Endothelial cell of umbilical vein (primary cell): Measurements from ENCODE around the gene AKNA. TPM values are rescaled to one million over a fixed set of nuclear protein-coding genes. Genes with fewer than 3 reads are reported as not detected.

Experiments
- BruUV-seq: library from RNA; stranded (reverse); fragments of 400-500 nt; replicated peaks from 2 replicates; lab custom pipeline; 2021; lab: Mats Ljungman, UMichigan
- CTCF ChIA-PET: fragments of 300-600, 350-600 bp; sonication (Branson Sonifier 250); formaldehyde crosslinking; loops from one replicate; lab custom pipeline; 2021; ENCODE audit warnings: antibody characterized with exemption, inconsistent platforms; lab: Charles Lee
- POLR2A ChIA-PET: fragments of 300-600, 350-600 bp; sonication (Branson Sonifier 250); formaldehyde crosslinking; loops from one replicate; lab custom pipeline; 2021; ENCODE audit warnings: antibody characterized with exemption, inconsistent platforms; lab: Charles Lee
- DNase-seq: peaks from one replicate; pipeline ENCODE4 v3.0.0-alpha.2; 2011; ENCODE audit warnings: low read depth, low spot score
- FAIRE-seq: peaks from 2 replicates; lab custom pipeline; 2011; peaks lifted over from hg19 to GRCh38; lab: Jason Lieb, UNC
- H2AFZ ChIP-seq: 2 replicates; pipeline ENCODE4 v1.6.0; 2012; ENCODE audit warnings: low read depth, low read length, control low read depth, inconsistent platforms
- H3K27ac ChIP-seq: 2 replicates; pipeline ENCODE4 v1.5.1; 2011; ENCODE audit warnings: low read depth, mild to moderate bottlenecking, control low read depth, low read length, moderate library complexity; ENCODE audit not compliant: insufficient read depth
- H3K27me3 ChIP-seq, 2 experiments: 2 replicates each; pipeline versions ENCODE4 v1.6.0 to v1.6.1; 2011; ENCODE audit warnings: low read length in 2 of 2, mixed read lengths in 1 of 2; ENCODE audit not compliant: control insufficient read depth in 2 of 2, insufficient read depth in 2 of 2
- H3K36me3 ChIP-seq, 2 experiments: 2 replicates in 1 of 2; 3 replicates in 1 of 2; pipeline ENCODE4 v1.5.1; 2011; ENCODE audit warnings: low read length in 2 of 2, mild to moderate bottlenecking in 1 of 2, moderate library complexity in 1 of 2; ENCODE audit not compliant: control insufficient read depth in 2 of 2, insufficient read depth in 2 of 2; ENCODE audit errors: extremely low read depth in 1 of 2
- H3K4me1 ChIP-seq: 3 replicates; pipeline ENCODE4 v1.5.1; 2011; ENCODE audit warnings: mild to moderate bottlenecking, low read length; ENCODE audit not compliant: control insufficient read depth, insufficient read depth; ENCODE audit errors: extremely low read depth
- H3K4me2 ChIP-seq: 2 replicates; pipeline ENCODE4 v1.6.1; 2011; ENCODE audit warnings: low read length, control low read depth, mixed read lengths; ENCODE audit not compliant: insufficient read depth
- H3K4me3 ChIP-seq, 3 experiments: fragments of 200-600 bp in 1 of 3; sonication (generic), shearing (Covaris generic) in 1 of 3; replicated peaks in 1 of 3; 2 replicates each; pipeline ENCODE4 v1.5.1; 2011 to 2016; ENCODE audit warnings: control low read depth in 3 of 3, low read length in 3 of 3, mild to moderate bottlenecking in 2 of 3, inconsistent platforms in 1 of 3, low read depth in 1 of 3, moderate library complexity in 1 of 3; ENCODE audit not compliant: insufficient read depth in 1 of 3
- H3K79me2 ChIP-seq: 2 replicates; pipeline ENCODE4 v1.6.0; 2012; ENCODE audit warnings: low read length, inconsistent platforms; ENCODE audit not compliant: control insufficient read depth, insufficient read depth
- H3K9ac ChIP-seq: replicated peaks from 2 replicates; pipeline ENCODE3; 2011; ENCODE audit warnings: low read length, control low read depth; ENCODE audit not compliant: insufficient read depth; ENCODE audit errors: extremely low read depth
- H3K9me1 ChIP-seq: replicated peaks from 3 replicates; pipeline ENCODE4 v1.6.0; 2011; ENCODE audit warnings: mild to moderate bottlenecking, low read length; ENCODE audit not compliant: control insufficient read depth, insufficient read depth; ENCODE audit errors: extremely low read depth
- H3K9me3 ChIP-seq: replicated peaks from 2 replicates; pipeline ENCODE4 v1.5.1; 2012; ENCODE audit warnings: low read length, inconsistent platforms; ENCODE audit not compliant: control insufficient read depth, insufficient read depth
- H4K20me1 ChIP-seq: replicated peaks from 2 replicates; pipeline ENCODE3; 2011; ENCODE audit warnings: mild to moderate bottlenecking, low read length; ENCODE audit not compliant: control insufficient read depth, insufficient read depth; ENCODE audit errors: extremely low read depth
- CTCF ChIP-seq, 2 donors: IDR thresholded peaks; 1 replicate in 1 of 2; 2 replicates in 1 of 2; pipeline ENCODE4 v1.5.1; 2011; ENCODE audit warnings: low read length in 2 of 2, mild to moderate bottlenecking in 2 of 2, moderate library complexity in 2 of 2, control low read depth in 1 of 2, inconsistent platforms in 1 of 2, low read depth in 1 of 2; ENCODE audit not compliant: insufficient read depth in 1 of 2; ENCODE audit errors: extremely low read depth in 1 of 2
- EZH2 ChIP-seq: IDR thresholded peaks from 2 replicates; pipeline ENCODE4 v1.6.1; 2012; ENCODE audit warnings: borderline replicate concordance, low read depth, mild to moderate bottlenecking, moderate library complexity, low read length, inconsistent platforms; ENCODE audit not compliant: severe bottlenecking
- FOS ChIP-seq: IDR thresholded peaks from 2 replicates; pipeline ENCODE4 v1.6.1; 2011; ENCODE audit warnings: mild to moderate bottlenecking, low read length, moderate library complexity, borderline replicate concordance; ENCODE audit not compliant: insufficient read depth
- GATA2 ChIP-seq: IDR thresholded peaks from 2 replicates; pipeline ENCODE4 v1.7.0; 2011; ENCODE audit warnings: low read depth, mild to moderate bottlenecking, moderate library complexity, mixed read lengths, low read length; ENCODE audit not compliant: insufficient read length, insufficient read depth
- JUN ChIP-seq: IDR thresholded peaks from 2 replicates; pipeline ENCODE4 v1.6.1; 2011; ENCODE audit warnings: borderline replicate concordance, low read depth; ENCODE audit not compliant: insufficient read length, insufficient read depth
- MAX ChIP-seq: IDR thresholded peaks from 2 replicates; pipeline ENCODE4 v1.6.1; 2011; ENCODE audit not compliant: insufficient read depth, insufficient read length
- MYC ChIP-seq: IDR thresholded peaks from one replicate; pipeline ENCODE4 v1.6.1; 2011; ENCODE audit warnings: mild to moderate bottlenecking, low read depth, low read length
- POLR2A ChIP-seq: IDR thresholded peaks from 2 replicates; pipeline ENCODE4 v1.6.1; 2012; ENCODE audit warnings: low read depth, mild to moderate bottlenecking, control low read depth, low read length
- dilution Hi-C: fragments of 300-500 bp; cut with MboI; formaldehyde crosslinking; loops from one replicate; pipeline ENCODE4 v1.15.0; 2019; ENCODE audit warnings: low sequenced_read_pairs; ENCODE audit not compliant: extremely low pct_ligation_motif_present
- intact Hi-C: fragments of 100-400 bp; cut with micrococcal nuclease; formaldehyde crosslinking; loops from one replicate; pipeline ENCODE4 v1.10.0; 2022
- polyA plus RNA-seq, 4 experiments: library from polyadenylated mRNA; depleted of rRNA in 3 of 4; stranded (reverse) in 3 of 4; unstranded in 1 of 4; fragments of >200 nt; gene quantifications; 2 replicates each; pipeline versions ENCODE4 v1.2.1 to v1.2.3, GENCODE V29; 2011 to 2012; ENCODE audit warnings: missing spikeins in 1 of 4
- total RNA-seq: library from RNA; stranded (reverse); gene quantifications from 2 replicates; pipeline ENCODE4 v1.2.3, GENCODE V29; 2021

AKNA gene
- total and polyA plus RNA-seq, 2 donors (not counting 3 experiments of a cell fraction or from before 2014, with no cell fraction given), result 11.3 to 22.4 TPM

GRCh38 chr9:114397219-114397847, 9.6 kb upstream of the AKNA start:
- no peaks in the 10 kb centered on the region for H3K79me2 ChIP-seq
- H3K9ac ChIP-seq, result peak overlapping the region; percentile 35
- dilution Hi-C loops (no loop called here), intact Hi-C loops (no loop called here)
- DNase-seq, result no peak
- H3K9me1 ChIP-seq, result no peaks in the 10 kb centered on the region
- FAIRE-seq, result no peak
- no peaks in the 10 kb centered on the region for H3K9me3 ChIP-seq
- H3K4me2 ChIP-seq, result peak overlapping the region; percentile 16
- H3K4me1 ChIP-seq, result no peaks in the 10 kb centered on the region
- no peaks in the 10 kb centered on the region for H4K20me1 ChIP-seq
- peak overlapping the region in 2 of 3 experiments; percentile 25 to 54 for H3K4me3 ChIP-seq
- H3K36me3 ChIP-seq, result no peaks in the 10 kb centered on the region
- BruUV-seq, result no TSS peak
- CTCF ChIA-PET, result no interaction called here
- no peak for TF ChIP-seq MYC
- no peak for TF ChIP-seq POLR2A
- TF ChIP-seq EZH2, result no peak
- TF ChIP-seq MAX, result no peak
- no peak for TF ChIP-seq GATA2
- TF ChIP-seq FOS, result no peak
- POLR2A ChIA-PET, result interaction anchor here (0.8 kb wide), 1 partner anchor 501 kb away, joined by 3 read pairs; no protein-coding TSS in a partner anchor
- H3K27ac ChIP-seq, result no peak overlapping the region
- no peak overlapping the region for H2AFZ ChIP-seq
- H3K27me3 ChIP-seq, result no peaks in the 10 kb centered on the region

- no peak for TF ChIP-seq MAX
- no peak for TF ChIP-seq CTCF (IDR thresholded peaks at IDR 0.05; ENCODE audit: extremely low read depth in 1 of 2, insufficient read depth in 1 of 2, low read depth in 1 of 2, low read length in 2 of 2)
- no peak for TF ChIP-seq EZH2
- no peak for TF ChIP-seq JUN
- no peak for TF ChIP-seq MYC
- TF ChIP-seq GATA2, result no peak
- no peak for TF ChIP-seq FOS
- no peak for TF ChIP-seq POLR2A
- Histone ChIP-seq H3K79me2 (no peaks in the 10 kb centered on the region), H3K9me3 (no peaks in the 10 kb centered on the region), H3K4me1 (no peaks in the 10 kb centered on the region), H3K27ac (no peak overlapping the region), H3K9ac (no peak overlapping the region), H3K27me3 (no peaks in the 10 kb centered on the region), H3K4me3 (no peak overlapping the region), H2AFZ (no peak overlapping the region), H3K4me2 (no peak overlapping the region), H3K9me1 (no peaks in the 10 kb centered on the region), H3K36me3 (no peaks in the 10 kb centered on the region), H4K20me1 (no peaks in the 10 kb centered on the region)
- intact Hi-C loops, result no loop called here
- ChIA-PET POLR2A (no interaction called here), CTCF (interaction anchor here (0.8 to 1.9 kb wide), 2 partner anchors 9 to 289 kb away, joined by 3 to 9 read pairs; no protein-coding TSS in a partner anchor)
- DNase-seq, result no peak
- no peak for FAIRE-seq
- no TSS peak for BruUV-seq
- dilution Hi-C loops, result no loop called here
Measured at GRCh38 chr9:114396558-114397218, 8.9 kb upstream of the AKNA start.
